Measurements from ENCODE around the gene NCKAP5L. TPM values are rescaled to one million over a fixed set of nuclear protein-coding genes. Genes with fewer than 3 reads are reported as not detected.
"Not testable (repeated sequence)": the region's sequence is repeated elsewhere in the genome, so short reads cannot be mapped to it uniquely, and the experiment has no call there.

The NCKAP5L gene
- total and polyA plus RNA-seq, 9 donors: 22.7 to 50.7 (median 41.2) TPM

- peaks cover 3% of the 10 kb centered on the region for H3K9me3 ChIP-seq (replicated peaks; ENCODE audit: control insufficient read depth, low read depth, low read length)
- H3K27me3 ChIP-seq (ENCODE audit: control insufficient read depth, insufficient read depth, low read length): no peaks in the 10 kb centered on the region
- peak overlapping the region; percentile 83 for H3K27ac ChIP-seq (ENCODE audit: low read length)
- no peak for DNase-seq
- H3K36me3 ChIP-seq (ENCODE audit: control insufficient read depth, insufficient read depth, low read length): peaks cover 4% of the 10 kb centered on the region
- peaks cover 23% of the 10 kb centered on the region for H3K4me1 ChIP-seq (ENCODE audit: control insufficient read depth, insufficient read depth, low read length)
- WGBS (ENCODE audit: insufficient coverage): 60% methylated on average over 1 of the region's 4 CpGs
- H3K4me3 ChIP-seq (ENCODE audit: low read length): no peak overlapping the region
Measured at GRCh38 chr12:49784756-49785409, 43.3 kb downstream of the NCKAP5L start.

- Histone ChIP-seq H3K27ac (ENCODE audit: low read length) (peak overlapping the region; percentile 83), H3K9me3 (replicated peaks; ENCODE audit: control insufficient read depth, low read depth, low read length) (peaks cover 3% of the 10 kb centered on the region), H3K36me3 (ENCODE audit: control insufficient read depth, insufficient read depth, low read length) (no peaks in the 10 kb centered on the region), H3K4me3 (ENCODE audit: low read length) (no peak overlapping the region), H3K27me3 (ENCODE audit: control insufficient read depth, insufficient read depth, low read length) (no peaks in the 10 kb centered on the region), H3K4me1 (ENCODE audit: control insufficient read depth, insufficient read depth, low read length) (peaks cover 23% of the 10 kb centered on the region)
- peak; percentile 93 for DNase-seq
- WGBS (ENCODE audit: insufficient coverage): 26% methylated on average over 5 of the region's 7 CpGs
Measured at GRCh38 chr12:49783917-49784676, 44.1 kb downstream of the NCKAP5L start.

DNA sequence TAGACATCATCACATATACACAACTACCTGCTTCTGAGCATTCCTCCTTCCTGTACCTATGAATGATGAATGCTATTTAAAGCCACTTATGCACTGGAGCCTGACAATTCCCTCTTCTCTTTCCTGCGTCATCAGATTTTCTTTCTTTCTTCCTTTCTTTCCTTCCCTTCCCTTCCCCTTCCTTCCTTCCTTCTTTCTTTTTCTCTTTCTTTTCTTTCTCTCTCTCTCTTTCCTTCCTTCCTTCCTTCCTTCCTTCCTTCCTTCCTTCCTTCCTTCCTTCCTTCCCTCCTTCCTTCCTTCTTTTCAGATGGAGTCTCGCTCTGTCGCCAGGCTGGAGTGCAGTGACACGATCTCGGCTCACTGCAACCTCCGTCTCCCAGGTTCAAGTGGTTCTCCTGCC lies 47.3 kb downstream of the NCKAP5L start:
- H3K9me3 ChIP-seq (replicated peaks; ENCODE audit: control insufficient read depth, low read depth, low read length); H3K4me3 ChIP-seq (ENCODE audit: low read length); H3K36me3 ChIP-seq (ENCODE audit: control insufficient read depth, insufficient read depth, low read length); H3K27ac ChIP-seq (ENCODE audit: low read length); DNase-seq; H3K27me3 ChIP-seq (ENCODE audit: control insufficient read depth, insufficient read depth, low read length): not testable (repeated sequence)
- 90% methylated on average over 5 of the region's 6 CpGs for WGBS (ENCODE audit: insufficient coverage)
- peaks cover 27% of the 10 kb centered on the region for H3K4me1 ChIP-seq (ENCODE audit: control insufficient read depth, insufficient read depth, low read length)

DNA sequence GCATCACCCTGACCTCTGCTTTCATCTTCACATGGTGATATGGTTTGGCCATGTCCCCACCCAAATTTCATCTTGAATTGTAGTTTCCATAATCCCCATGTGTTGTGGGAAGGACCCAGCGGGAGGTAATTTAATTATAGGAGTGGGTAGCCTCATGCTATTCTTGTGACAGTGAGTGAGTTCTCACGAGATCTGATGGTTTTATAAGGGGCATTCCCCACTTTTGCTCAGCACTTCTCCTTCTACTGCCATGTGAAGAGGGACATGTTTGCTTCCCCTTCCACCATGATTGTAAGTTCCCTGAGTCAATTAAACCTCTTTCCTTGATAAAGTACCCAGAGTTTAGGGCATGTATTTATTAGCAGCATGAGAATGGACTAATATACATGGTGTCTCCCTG lies 48.6 kb downstream of the NCKAP5L start:
- Histone ChIP-seq H3K36me3 (ENCODE audit: control insufficient read depth, insufficient read depth, low read length) (no peaks in the 10 kb centered on the region), H3K27ac (ENCODE audit: low read length) (no peak overlapping the region), H3K4me1 (ENCODE audit: control insufficient read depth, insufficient read depth, low read length) (peaks cover 22% of the 10 kb centered on the region), H3K27me3 (ENCODE audit: control insufficient read depth, insufficient read depth, low read length) (no peaks in the 10 kb centered on the region), H3K9me3 (replicated peaks; ENCODE audit: control insufficient read depth, low read depth, low read length) (no peaks in the 10 kb centered on the region), H3K4me3 (ENCODE audit: low read length) (no peak overlapping the region)
- WGBS (ENCODE audit: insufficient coverage): no CpG with 5 or more reads among the region's 2 CpGs
- DNase-seq: no peak

DNA sequence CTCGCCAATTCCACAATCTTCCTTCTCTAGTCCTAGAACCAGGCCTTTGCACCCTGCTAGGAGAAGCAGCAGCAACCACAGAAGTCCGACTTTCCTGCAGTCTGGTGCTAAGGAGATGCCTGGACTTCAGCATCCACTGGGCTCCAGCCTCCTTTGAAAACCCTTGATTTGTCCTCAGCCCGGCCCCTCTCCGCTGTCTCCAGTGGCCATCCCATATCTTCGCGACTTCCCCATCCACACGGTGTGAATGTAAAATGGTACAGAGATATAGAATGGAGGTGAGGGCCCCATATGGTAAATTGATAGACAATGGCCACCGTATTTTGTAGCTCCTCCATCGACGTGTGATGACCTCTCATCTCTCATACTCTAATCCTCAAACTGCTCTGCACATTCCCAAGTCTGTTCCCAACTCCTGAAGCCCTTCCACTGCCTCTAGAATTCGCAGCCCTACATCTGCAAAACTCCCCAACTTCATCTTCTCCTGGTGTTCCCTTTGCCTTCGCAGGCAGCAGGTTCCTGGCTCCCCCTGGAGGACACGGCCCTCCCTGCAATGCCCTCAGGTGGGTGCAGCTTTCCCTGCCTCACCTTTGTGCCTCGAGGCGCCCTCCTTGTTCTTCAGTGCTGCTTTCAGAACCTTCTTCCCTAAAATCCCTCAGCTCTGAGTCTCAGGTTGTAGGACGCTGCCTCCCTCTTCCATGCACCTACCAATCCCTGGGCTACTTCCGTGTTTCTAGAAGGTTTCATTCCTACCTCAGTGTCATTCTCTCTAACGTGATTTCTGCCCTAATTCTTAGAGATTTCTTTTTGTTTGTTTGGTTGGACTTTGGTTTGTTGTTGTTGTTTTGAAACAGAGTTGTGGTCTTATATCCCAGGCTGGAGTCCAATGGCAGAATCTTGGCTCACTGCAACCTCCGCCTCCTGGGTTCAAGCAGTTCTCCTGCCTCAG lies 50.1 kb downstream of the NCKAP5L start:
- no peaks in the 10 kb centered on the region for H3K9me3 ChIP-seq (replicated peaks; ENCODE audit: control insufficient read depth, low read depth, low read length)
- H3K27ac ChIP-seq (ENCODE audit: low read length): no peak overlapping the region
- H3K27me3 ChIP-seq (ENCODE audit: control insufficient read depth, insufficient read depth, low read length): no peaks in the 10 kb centered on the region
- DNase-seq: no peak
- peaks cover 7% of the 10 kb centered on the region for H3K4me1 ChIP-seq (ENCODE audit: control insufficient read depth, insufficient read depth, low read length)
- H3K4me3 ChIP-seq (ENCODE audit: low read length): no peak overlapping the region
- 42% methylated on average over 10 of the region's 19 CpGs for WGBS (ENCODE audit: insufficient coverage)
- H3K36me3 ChIP-seq (ENCODE audit: control insufficient read depth, insufficient read depth, low read length): no peaks in the 10 kb centered on the region

- Histone ChIP-seq H3K4me1 (ENCODE audit: control insufficient read depth, insufficient read depth, low read length) (peaks cover 3% of the 10 kb centered on the region), H3K27ac (ENCODE audit: low read length) (no peak overlapping the region), H3K4me3 (ENCODE audit: low read length) (no peak overlapping the region), H3K27me3 (ENCODE audit: control insufficient read depth, insufficient read depth, low read length) (no peaks in the 10 kb centered on the region), H3K9me3 (replicated peaks; ENCODE audit: control insufficient read depth, low read depth, low read length) (no peaks in the 10 kb centered on the region), H3K36me3 (ENCODE audit: control insufficient read depth, insufficient read depth, low read length) (no peaks in the 10 kb centered on the region)
- no peak for DNase-seq
- WGBS (ENCODE audit: insufficient coverage): 100% methylated on average over 1 of the region's 3 CpGs
Measured at GRCh38 chr12:49777341-49777740, 50.9 kb downstream of the NCKAP5L start.

- no peaks in the 10 kb centered on the region for H3K36me3 ChIP-seq (ENCODE audit: control insufficient read depth, insufficient read depth, low read length)
- WGBS (ENCODE audit: insufficient coverage): 77% methylated on average over 5 of the region's 5 CpGs
Measured at GRCh38 chr12:49776858-49777257, 51.4 kb downstream of the NCKAP5L start.

GRCh38 chr12:49776413-49776812 lies 51.8 kb downstream of the NCKAP5L start:
- Histone ChIP-seq H3K27me3 (ENCODE audit: control insufficient read depth, insufficient read depth, low read length) (no peaks in the 10 kb centered on the region), H3K4me1 (ENCODE audit: control insufficient read depth, insufficient read depth, low read length) (peaks cover 3% of the 10 kb centered on the region), H3K27ac (ENCODE audit: low read length) (no peak overlapping the region), H3K9me3 (replicated peaks; ENCODE audit: control insufficient read depth, low read depth, low read length) (no peaks in the 10 kb centered on the region), H3K4me3 (ENCODE audit: low read length) (no peak overlapping the region), H3K36me3 (ENCODE audit: control insufficient read depth, insufficient read depth, low read length) (no peaks in the 10 kb centered on the region)
- 0% methylated on average over 5 of the region's 7 CpGs for WGBS (ENCODE audit: insufficient coverage)
- DNase-seq: peak; percentile 77

More at GRCh38 chr12:49776858-49777257, 51.4 kb downstream of the NCKAP5L start:
- no peaks in the 10 kb centered on the region for H3K27me3 ChIP-seq (ENCODE audit: control insufficient read depth, insufficient read depth, low read length)
- no peak for DNase-seq
- peaks cover 3% of the 10 kb centered on the region for H3K4me1 ChIP-seq (ENCODE audit: control insufficient read depth, insufficient read depth, low read length)
- no peak overlapping the region for H3K27ac ChIP-seq (ENCODE audit: low read length)
- no peaks in the 10 kb centered on the region for H3K9me3 ChIP-seq (replicated peaks; ENCODE audit: control insufficient read depth, low read depth, low read length)
- no peak overlapping the region for H3K4me3 ChIP-seq (ENCODE audit: low read length)

GRCh38 chr12:49773102-49773501 lies 55.1 kb downstream of the NCKAP5L start:
- H3K9me3 ChIP-seq (replicated peaks; ENCODE audit: control insufficient read depth, low read depth, low read length); H3K4me3 ChIP-seq (ENCODE audit: low read length); H3K36me3 ChIP-seq (ENCODE audit: control insufficient read depth, insufficient read depth, low read length); H3K27me3 ChIP-seq (ENCODE audit: control insufficient read depth, insufficient read depth, low read length); H3K4me1 ChIP-seq (ENCODE audit: control insufficient read depth, insufficient read depth, low read length); H3K27ac ChIP-seq (ENCODE audit: low read length); DNase-seq: not testable (repeated sequence)
- WGBS (ENCODE audit: insufficient coverage): no CpG with 5 or more reads among the region's 7 CpGs

DNA sequence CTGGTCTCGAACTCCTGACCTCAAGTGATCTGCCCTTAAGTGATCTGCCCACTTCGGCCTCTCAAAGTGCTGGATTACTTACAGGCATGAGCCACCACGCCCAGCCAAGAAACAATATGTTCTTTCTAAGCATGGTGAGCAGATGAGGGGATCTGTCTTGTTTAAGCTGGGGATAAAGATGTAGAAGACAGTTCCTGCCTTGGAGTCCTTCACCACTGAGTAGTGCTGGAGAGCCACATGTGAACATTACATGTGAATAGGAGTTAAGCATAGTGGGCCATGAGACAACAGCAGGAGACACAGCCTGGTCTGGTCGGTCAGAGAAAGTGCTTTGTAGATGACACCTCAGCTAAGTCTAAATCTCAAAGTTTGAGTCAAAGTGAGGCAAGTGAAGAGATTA lies 60.9 kb downstream of the NCKAP5L start:
- no peaks in the 10 kb centered on the region for H3K4me1 ChIP-seq (ENCODE audit: control insufficient read depth, insufficient read depth, low read length)
- no peaks in the 10 kb centered on the region for H3K9me3 ChIP-seq (replicated peaks; ENCODE audit: control insufficient read depth, low read depth, low read length)
- WGBS (ENCODE audit: insufficient coverage): 73% methylated on average over 4 of the region's 4 CpGs
- H3K27ac ChIP-seq (ENCODE audit: low read length): no peak overlapping the region
- peaks cover 30% of the 10 kb centered on the region for H3K36me3 ChIP-seq (ENCODE audit: control insufficient read depth, insufficient read depth, low read length)
- no peaks in the 10 kb centered on the region for H3K27me3 ChIP-seq (ENCODE audit: control insufficient read depth, insufficient read depth, low read length)
- H3K4me3 ChIP-seq (ENCODE audit: low read length): no peak overlapping the region
- DNase-seq: no peak

Measured in muscle of leg (tissue), 11 donors.